Measurements from ENCODE around the gene ASB1.

The ASB1 gene

GRCh38 chr2:238446371-238446770 lies 19.6 kb downstream of the ASB1 start:
- no peak for DNase-seq

GRCh38 chr2:238448031-238448955 lies 21.6 kb downstream of the ASB1 start:
- DNase-seq, result no peak

GRCh38 chr2:238449241-238449640 lies 22.5 kb downstream of the ASB1 start:
- DNase-seq, result no peak

- DNase-seq, result no peak
Measured at GRCh38 chr2:238449909-238450417, 23.2 kb downstream of the ASB1 start.

GRCh38 chr2:238450440-238450861 lies 23.7 kb downstream of the ASB1 start:
- no peak for DNase-seq

- no peak for DNase-seq
Measured at GRCh38 chr2:238453842-238454241, 27.1 kb downstream of the ASB1 start.

- DNase-seq, result no peak
Measured at GRCh38 chr2:238456449-238456848, 29.7 kb downstream of the ASB1 start.

GRCh38 chr2:238456970-238457926 lies 30.5 kb downstream of the ASB1 start:
- no peak for DNase-seq

- no peak for DNase-seq
Measured at GRCh38 chr2:238457927-238458324, 31.2 kb downstream of the ASB1 start.

GRCh38 chr2:238458651-238459050 lies 31.9 kb downstream of the ASB1 start:
- no peak for DNase-seq

GRCh38 chr2:238459081-238459629 lies 32.4 kb downstream of the ASB1 start:
- DNase-seq, result no peak

GRCh38 chr2:238461051-238461450 lies 34.3 kb downstream of the ASB1 start:
- DNase-seq, result no peak

- DNase-seq, result no peak
Measured at GRCh38 chr2:238461491-238461890, 34.8 kb downstream of the ASB1 start.

GRCh38 chr2:238461916-238462315 lies 35.2 kb downstream of the ASB1 start:
- no peak for DNase-seq

- DNase-seq, result no peak
Measured at GRCh38 chr2:238462782-238463396, 36.2 kb downstream of the ASB1 start.

- DNase-seq, result no peak
Measured at GRCh38 chr2:238464389-238464788, 37.7 kb downstream of the ASB1 start.

GRCh38 chr2:238465487-238466242 lies 38.9 kb downstream of the ASB1 start:
- DNase-seq, result no peak

- DNase-seq, result no peak
Measured at GRCh38 chr2:238466243-238466756, 39.6 kb downstream of the ASB1 start.

GRCh38 chr2:238467062-238467461 lies 40.3 kb downstream of the ASB1 start:
- DNase-seq, result no peak

GRCh38 chr2:238467792-238468191 lies 41.1 kb downstream of the ASB1 start:
- no peak for DNase-seq

GRCh38 chr2:238469155-238469554 lies 42.4 kb downstream of the ASB1 start:
- DNase-seq, result no peak

- DNase-seq, result no peak
Measured at GRCh38 chr2:238473014-238473413, 46.3 kb downstream of the ASB1 start.
